ENCODE measurements around the gene KRTAP19-5.
"Not testable (repeated sequence)": the region's sequence is repeated elsewhere in the genome, so short reads cannot be mapped to it uniquely, and the experiment has no call there.

KRTAP19-5 gene

GRCh38 chr21:30502041-30502440, at the start of gene KRTAP19-5:
TSS of gene KRTAP19-5 (minus strand) at chr21:30502141. CDS start at chr21:30502090, 51 bp downstream.
- FAIRE-seq, result no peak

GRCh38 chr21:30541764-30542163, 39.8 kb upstream of the KRTAP19-5 start, which contains the start of gene KRTAP19-6:
TSS of gene KRTAP19-6 (minus strand) at chr21:30541864. CDS start at chr21:30541833, 31 bp downstream.
- no peak for FAIRE-seq

- FAIRE-seq, result no peak
These were observed 16.9 kb upstream of the KRTAP19-5 start for GRCh38 chr21:30518876-30519275.

- no peak for FAIRE-seq
These were observed 13.7 kb upstream of the KRTAP19-5 start for GRCh38 chr21:30515681-30516080.

GRCh38 chr21:30505621-30506205, 3.8 kb upstream of the KRTAP19-5 start:
- not testable (repeated sequence) for FAIRE-seq

- FAIRE-seq, result no peak
These were observed 4.9 kb downstream of the KRTAP19-5 start, which contains the start of gene KRTAP19-4 for GRCh38 chr21:30497065-30497464. TSS of gene KRTAP19-4 (minus strand) at chr21:30497165. CDS start at chr21:30497110, 55 bp downstream.

- FAIRE-seq, result no peak
These were observed 9.9 kb downstream of the KRTAP19-5 start, which contains the start of gene KRTAP19-3 for GRCh38 chr21:30491963-30492428. TSS of gene KRTAP19-3 (minus strand) at chr21:30492013. CDS start at chr21:30491957, 56 bp downstream.

GRCh38 chr21:30487336-30487735, 14.6 kb downstream of the KRTAP19-5 start, which contains the start of gene KRTAP19-2:
TSS of gene KRTAP19-2 (minus strand) at chr21:30487436. CDS start at chr21:30487348, 88 bp downstream.
- FAIRE-seq, result no peak

GRCh38 chr21:30486180-30486579, 15.8 kb downstream of the KRTAP19-5 start:
- no peak for FAIRE-seq

- FAIRE-seq, result no peak
These were observed 19.8 kb downstream of the KRTAP19-5 start for GRCh38 chr21:30482130-30482529.

- no peak for FAIRE-seq
These were observed 21.8 kb downstream of the KRTAP19-5 start, which contains the start of gene KRTAP19-1 for GRCh38 chr21:30480145-30480544. TSS of gene KRTAP19-1 (minus strand) at chr21:30480367. CDS start at chr21:30480317, 50 bp downstream.

GRCh38 chr21:30479259-30479658, 22.7 kb downstream of the KRTAP19-5 start:
- FAIRE-seq, result no peak

- FAIRE-seq, result no peak
These were observed 23.9 kb downstream of the KRTAP19-5 start for GRCh38 chr21:30478004-30478403.

- FAIRE-seq, result no peak
These were observed 32.8 kb downstream of the KRTAP19-5 start for GRCh38 chr21:30468900-30469714.

- FAIRE-seq, result no peak
These were observed 38.2 kb downstream of the KRTAP19-5 start for GRCh38 chr21:30463713-30464112.

Data from TTC549 (cell line).